K562 (cell line): ENCODE results near the gene VEGFB. TPM values are rescaled to one million over a fixed set of nuclear protein-coding genes. Genes with fewer than 3 reads are reported as not detected.

ENCODE experiments used
- SMAD1 ChIP-seq: fragments of 150-350 bp; IDR thresholded peaks from 2 replicates; pipeline ENCODE4 v1.6.1; 2014; ENCODE audit warnings: low read length, low read depth; ENCODE audit not compliant: partially characterized antibody
- ZNF146 ChIP-seq: IDR thresholded peaks from one replicate; pipeline ENCODE4 v1.6.1; 2018; ENCODE audit warnings: missing compliant biosample characterization; ENCODE audit not compliant: unreplicated experiment
- ZNF695 ChIP-seq: fragments of 450-650 bp; formaldehyde crosslinking; IDR thresholded peaks from 2 replicates; pipeline ENCODE4 v1.4.0; 2020; ENCODE audit warnings: mild to moderate bottlenecking, moderate library complexity
- ZNF780A ChIP-seq: fragments of 250-450 bp; sonication (Bioruptor Pico); IDR thresholded peaks from 2 replicates; pipeline ENCODE4 v1.5.0; 2021; ENCODE audit warnings: mild to moderate bottlenecking
- polyA plus RNA-seq, 8 experiments: library from polyadenylated mRNA; depleted of rRNA in 4 of 8; stranded (reverse) in 5 of 8; unstranded in 3 of 8; fragments of >200 nt; fragmentation: Nextera tagmentation in 2 of 8; fragmentation: Illumina TruSeq in 1 of 8; extraction: Ambion mirVana in 2 of 8; extraction: Trizol in 1 of 8; gene quantifications; 2 replicates each; pipeline versions ENCODE4 v1.2.1 to v1.2.3, GENCODE V29; 2011 to 2014; ENCODE audit warnings: inconsistent platforms in 1 of 8, missing spikeins in 1 of 8
- total RNA-seq, 7 experiments: library from RNA; depleted of rRNA in 6 of 7; stranded (reverse); fragments of >200 nt in 6 of 7; fragmentation: Illumina TruSeq in 2 of 7; extraction: Trizol in 2 of 7; gene quantifications; 2 replicates each; pipeline versions ENCODE4 v1.2.1 to v1.2.3, GENCODE V29; 2011 to 2021; ENCODE audit warnings: low replicate concordance in 1 of 7
- TF ChIP-seq, protein P1 (sequence below), 2 experiments: fragments of 450-650 bp; formaldehyde crosslinking in 1 of 2; IDR thresholded peaks; 2 replicates each; pipeline versions ENCODE4 v1.4.0 to v1.6.1; 2014 to 2020; ENCODE audit warnings: mild to moderate bottlenecking in 2 of 2, borderline replicate concordance in 1 of 2, low read depth in 1 of 2
- TF ChIP-seq, protein P2 (sequence below), 2 experiments: fragments of 150-350 bp in 1 of 2; IDR thresholded peaks; 2 replicates each; pipeline ENCODE4 v1.6.1; 2012 to 2016; ENCODE audit warnings: low read depth in 2 of 2, low read length in 2 of 2, mild to moderate bottlenecking in 1 of 2, moderate library complexity in 1 of 2
- TF ChIP-seq, protein P3 (sequence below): fragments of 450-650 bp; formaldehyde crosslinking; IDR thresholded peaks from 2 replicates; pipeline ENCODE4 v1.4.0; 2020; ENCODE audit warnings: mild to moderate bottlenecking, moderate library complexity
- TF ChIP-seq, protein P4 (sequence below): sonication (generic); formaldehyde crosslinking; IDR thresholded peaks from 2 replicates; pipeline ENCODE4 v1.8.1; 2023; ENCODE audit warnings: missing genetic modification reagents, mild to moderate bottlenecking, borderline replicate concordance

VEGFB gene
- total and polyA plus RNA-seq, 9 of the 15 experiments (the other 6 are each of a cell fraction or from before 2014, with no cell fraction given) = 11.0 to 83.4 (median 25.7) TPM

DNA sequence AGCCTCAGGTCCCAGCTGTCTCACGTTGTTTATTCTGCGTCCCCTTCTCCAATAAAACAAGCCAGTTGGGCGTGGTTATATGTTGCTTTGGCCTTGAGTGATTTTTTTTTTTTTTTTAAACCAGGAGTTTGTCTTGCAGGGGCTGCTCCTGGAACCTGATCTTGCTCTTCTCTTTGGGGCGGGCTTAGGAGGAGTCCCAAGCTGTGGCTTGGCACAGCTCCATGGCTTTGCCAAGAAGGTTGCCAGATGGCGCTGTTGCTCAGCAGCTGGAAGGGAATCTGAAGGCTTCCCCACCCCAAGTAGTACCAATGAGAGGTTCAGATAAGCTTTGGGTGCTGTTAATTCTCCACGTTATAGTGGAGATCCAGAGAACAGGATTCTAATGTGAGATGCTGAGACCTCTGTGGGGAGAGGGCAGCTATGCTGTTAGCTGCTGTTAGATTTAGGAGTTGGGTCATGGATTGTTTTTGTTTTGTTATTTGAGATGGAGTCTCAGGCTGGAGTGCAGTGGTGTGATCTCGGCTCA, 29.9 kb upstream of the VEGFB start (continued):
- TF ChIP-seq, protein P1, sequence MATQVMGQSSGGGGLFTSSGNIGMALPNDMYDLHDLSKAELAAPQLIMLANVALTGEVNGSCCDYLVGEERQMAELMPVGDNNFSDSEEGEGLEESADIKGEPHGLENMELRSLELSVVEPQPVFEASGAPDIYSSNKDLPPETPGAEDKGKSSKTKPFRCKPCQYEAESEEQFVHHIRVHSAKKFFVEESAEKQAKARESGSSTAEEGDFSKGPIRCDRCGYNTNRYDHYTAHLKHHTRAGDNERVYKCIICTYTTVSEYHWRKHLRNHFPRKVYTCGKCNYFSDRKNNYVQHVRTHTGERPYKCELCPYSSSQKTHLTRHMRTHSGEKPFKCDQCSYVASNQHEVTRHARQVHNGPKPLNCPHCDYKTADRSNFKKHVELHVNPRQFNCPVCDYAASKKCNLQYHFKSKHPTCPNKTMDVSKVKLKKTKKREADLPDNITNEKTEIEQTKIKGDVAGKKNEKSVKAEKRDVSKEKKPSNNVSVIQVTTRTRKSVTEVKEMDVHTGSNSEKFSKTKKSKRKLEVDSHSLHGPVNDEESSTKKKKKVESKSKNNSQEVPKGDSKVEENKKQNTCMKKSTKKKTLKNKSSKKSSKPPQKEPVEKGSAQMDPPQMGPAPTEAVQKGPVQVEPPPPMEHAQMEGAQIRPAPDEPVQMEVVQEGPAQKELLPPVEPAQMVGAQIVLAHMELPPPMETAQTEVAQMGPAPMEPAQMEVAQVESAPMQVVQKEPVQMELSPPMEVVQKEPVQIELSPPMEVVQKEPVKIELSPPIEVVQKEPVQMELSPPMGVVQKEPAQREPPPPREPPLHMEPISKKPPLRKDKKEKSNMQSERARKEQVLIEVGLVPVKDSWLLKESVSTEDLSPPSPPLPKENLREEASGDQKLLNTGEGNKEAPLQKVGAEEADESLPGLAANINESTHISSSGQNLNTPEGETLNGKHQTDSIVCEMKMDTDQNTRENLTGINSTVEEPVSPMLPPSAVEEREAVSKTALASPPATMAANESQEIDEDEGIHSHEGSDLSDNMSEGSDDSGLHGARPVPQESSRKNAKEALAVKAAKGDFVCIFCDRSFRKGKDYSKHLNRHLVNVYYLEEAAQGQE (IDR thresholded peaks at IDR 0.05; ENCODE audit: borderline replicate concordance) = peak; percentile 86
- TF ChIP-seq, protein P1 (CRISPR knock-in tag; IDR thresholded peaks at IDR 0.05; ENCODE audit: low read depth) = no peak
- TF ChIP-seq, protein P2, sequence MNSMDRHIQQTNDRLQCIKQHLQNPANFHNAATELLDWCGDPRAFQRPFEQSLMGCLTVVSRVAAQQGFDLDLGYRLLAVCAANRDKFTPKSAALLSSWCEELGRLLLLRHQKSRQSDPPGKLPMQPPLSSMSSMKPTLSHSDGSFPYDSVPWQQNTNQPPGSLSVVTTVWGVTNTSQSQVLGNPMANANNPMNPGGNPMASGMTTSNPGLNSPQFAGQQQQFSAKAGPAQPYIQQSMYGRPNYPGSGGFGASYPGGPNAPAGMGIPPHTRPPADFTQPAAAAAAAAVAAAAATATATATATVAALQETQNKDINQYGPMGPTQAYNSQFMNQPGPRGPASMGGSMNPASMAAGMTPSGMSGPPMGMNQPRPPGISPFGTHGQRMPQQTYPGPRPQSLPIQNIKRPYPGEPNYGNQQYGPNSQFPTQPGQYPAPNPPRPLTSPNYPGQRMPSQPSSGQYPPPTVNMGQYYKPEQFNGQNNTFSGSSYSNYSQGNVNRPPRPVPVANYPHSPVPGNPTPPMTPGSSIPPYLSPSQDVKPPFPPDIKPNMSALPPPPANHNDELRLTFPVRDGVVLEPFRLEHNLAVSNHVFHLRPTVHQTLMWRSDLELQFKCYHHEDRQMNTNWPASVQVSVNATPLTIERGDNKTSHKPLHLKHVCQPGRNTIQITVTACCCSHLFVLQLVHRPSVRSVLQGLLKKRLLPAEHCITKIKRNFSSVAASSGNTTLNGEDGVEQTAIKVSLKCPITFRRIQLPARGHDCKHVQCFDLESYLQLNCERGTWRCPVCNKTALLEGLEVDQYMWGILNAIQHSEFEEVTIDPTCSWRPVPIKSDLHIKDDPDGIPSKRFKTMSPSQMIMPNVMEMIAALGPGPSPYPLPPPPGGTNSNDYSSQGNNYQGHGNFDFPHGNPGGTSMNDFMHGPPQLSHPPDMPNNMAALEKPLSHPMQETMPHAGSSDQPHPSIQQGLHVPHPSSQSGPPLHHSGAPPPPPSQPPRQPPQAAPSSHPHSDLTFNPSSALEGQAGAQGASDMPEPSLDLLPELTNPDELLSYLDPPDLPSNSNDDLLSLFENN (IDR thresholded peaks at IDR 0.05; ENCODE audit: low read depth in 2 of 2, low read length in 2 of 2) = peak in 1 of 2 experiments; percentile 46; a peak in 1 of 4 replicates
- TF ChIP-seq, protein P3, sequence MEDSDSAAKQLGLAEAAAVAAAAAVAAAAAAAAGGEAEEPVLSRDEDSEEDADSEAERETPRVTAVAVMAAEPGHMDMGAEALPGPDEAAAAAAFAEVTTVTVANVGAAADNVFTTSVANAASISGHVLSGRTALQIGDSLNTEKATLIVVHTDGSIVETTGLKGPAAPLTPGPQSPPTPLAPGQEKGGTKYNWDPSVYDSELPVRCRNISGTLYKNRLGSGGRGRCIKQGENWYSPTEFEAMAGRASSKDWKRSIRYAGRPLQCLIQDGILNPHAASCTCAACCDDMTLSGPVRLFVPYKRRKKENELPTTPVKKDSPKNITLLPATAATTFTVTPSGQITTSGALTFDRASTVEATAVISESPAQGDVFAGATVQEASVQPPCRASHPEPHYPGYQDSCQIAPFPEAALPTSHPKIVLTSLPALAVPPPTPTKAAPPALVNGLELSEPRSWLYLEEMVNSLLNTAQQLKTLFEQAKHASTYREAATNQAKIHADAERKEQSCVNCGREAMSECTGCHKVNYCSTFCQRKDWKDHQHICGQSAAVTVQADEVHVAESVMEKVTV = peak; percentile 87
- TF ChIP-seq ZNF695 (CRISPR knock-in tag) = no peak
- peak; percentile 82 for TF ChIP-seq SMAD1
- TF ChIP-seq ZNF146 = no peak
- no peak for TF ChIP-seq ZNF780A (CRISPR knock-in tag)
- TF ChIP-seq, protein P4, sequence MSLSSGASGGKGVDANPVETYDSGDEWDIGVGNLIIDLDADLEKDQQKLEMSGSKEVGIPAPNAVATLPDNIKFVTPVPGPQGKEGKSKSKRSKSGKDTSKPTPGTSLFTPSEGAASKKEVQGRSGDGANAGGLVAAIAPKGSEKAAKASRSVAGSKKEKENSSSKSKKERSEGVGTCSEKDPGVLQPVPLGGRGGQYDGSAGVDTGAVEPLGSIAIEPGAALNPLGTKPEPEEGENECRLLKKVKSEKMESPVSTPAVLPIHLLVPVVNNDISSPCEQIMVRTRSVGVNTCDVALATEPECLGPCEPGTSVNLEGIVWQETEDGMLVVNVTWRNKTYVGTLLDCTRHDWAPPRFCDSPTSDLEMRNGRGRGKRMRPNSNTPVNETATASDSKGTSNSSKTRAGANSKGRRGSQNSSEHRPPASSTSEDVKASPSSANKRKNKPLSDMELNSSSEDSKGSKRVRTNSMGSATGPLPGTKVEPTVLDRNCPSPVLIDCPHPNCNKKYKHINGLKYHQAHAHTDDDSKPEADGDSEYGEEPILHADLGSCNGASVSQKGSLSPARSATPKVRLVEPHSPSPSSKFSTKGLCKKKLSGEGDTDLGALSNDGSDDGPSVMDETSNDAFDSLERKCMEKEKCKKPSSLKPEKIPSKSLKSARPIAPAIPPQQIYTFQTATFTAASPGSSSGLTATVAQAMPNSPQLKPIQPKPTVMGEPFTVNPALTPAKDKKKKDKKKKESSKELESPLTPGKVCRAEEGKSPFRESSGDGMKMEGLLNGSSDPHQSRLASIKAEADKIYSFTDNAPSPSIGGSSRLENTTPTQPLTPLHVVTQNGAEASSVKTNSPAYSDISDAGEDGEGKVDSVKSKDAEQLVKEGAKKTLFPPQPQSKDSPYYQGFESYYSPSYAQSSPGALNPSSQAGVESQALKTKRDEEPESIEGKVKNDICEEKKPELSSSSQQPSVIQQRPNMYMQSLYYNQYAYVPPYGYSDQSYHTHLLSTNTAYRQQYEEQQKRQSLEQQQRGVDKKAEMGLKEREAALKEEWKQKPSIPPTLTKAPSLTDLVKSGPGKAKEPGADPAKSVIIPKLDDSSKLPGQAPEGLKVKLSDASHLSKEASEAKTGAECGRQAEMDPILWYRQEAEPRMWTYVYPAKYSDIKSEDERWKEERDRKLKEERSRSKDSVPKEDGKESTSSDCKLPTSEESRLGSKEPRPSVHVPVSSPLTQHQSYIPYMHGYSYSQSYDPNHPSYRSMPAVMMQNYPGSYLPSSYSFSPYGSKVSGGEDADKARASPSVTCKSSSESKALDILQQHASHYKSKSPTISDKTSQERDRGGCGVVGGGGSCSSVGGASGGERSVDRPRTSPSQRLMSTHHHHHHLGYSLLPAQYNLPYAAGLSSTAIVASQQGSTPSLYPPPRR (CRISPR knock-in tag) = no peak
